Panc1 (cell line): ENCODE data around the gene GABRB1. TPM values are rescaled to one million over a fixed set of nuclear protein-coding genes. Genes with fewer than 3 reads are reported as not detected.

ENCODE experiments used
- ATAC-seq: fragments of 200-7000 bp; cut with Tn5 transposase; 2 replicates; pipeline ENCODE4 v1.9.1; 2020; ENCODE audit warnings: mild to moderate bottlenecking, moderate library complexity
- BruUV-seq: library from RNA; stranded (reverse); fragments of 400-500 nt; replicated peaks from 2 replicates; lab custom pipeline; 2021; lab: Mats Ljungman, UMichigan
- CTCF ChIA-PET: fragments of 300-600 bp; sonication (Branson Sonifier 250); formaldehyde crosslinking; loops from one replicate; lab custom pipeline; 2022; ENCODE audit warnings: antibody characterized with exemption; lab: Charles Lee
- POLR2A ChIA-PET: fragments of 300-600 bp; sonication (Branson Sonifier 250); formaldehyde crosslinking; loops from one replicate; lab custom pipeline; 2022; ENCODE audit warnings: antibody characterized with exemption; lab: Charles Lee
- DNase-seq: peaks from one replicate; pipeline ENCODE4 v3.0.0-alpha.2; 2010; ENCODE audit warnings: low read depth, low spot score
- H3K27ac ChIP-seq: 2 replicates; pipeline ENCODE4 v1.5.1; 2011; ENCODE audit warnings: mild to moderate bottlenecking, low read length, inconsistent platforms
- H3K27me3 ChIP-seq: fragments of 200-500 bp; sonication (Bioruptor generic); 2 replicates; pipeline ENCODE4 v1.6.0; 2014; ENCODE audit warnings: low read length, inconsistent platforms; ENCODE audit not compliant: control insufficient read depth, insufficient read depth
- H3K36me3 ChIP-seq: fragments of 200-500 bp; sonication (Bioruptor generic); 2 replicates; pipeline ENCODE4 v1.5.1; 2014; ENCODE audit warnings: inconsistent platforms, mild to moderate bottlenecking, low read length, moderate library complexity; ENCODE audit not compliant: control insufficient read depth, insufficient read depth
- H3K4me1 ChIP-seq: 2 replicates; pipeline ENCODE4 v1.5.1; 2011; ENCODE audit warnings: inconsistent platforms, mild to moderate bottlenecking, low read length, moderate library complexity; ENCODE audit not compliant: control insufficient read depth, insufficient read depth
- H3K4me3 ChIP-seq, 2 experiments: 2 replicates each; pipeline ENCODE4 v1.5.1; 2011 to 2012; ENCODE audit warnings: low read depth in 2 of 2, low read length in 2 of 2, mild to moderate bottlenecking in 2 of 2, inconsistent platforms in 1 of 2, moderate library complexity in 1 of 2
- H3K9me3 ChIP-seq: fragments of 200-500 bp; sonication (Bioruptor generic); 2 replicates; pipeline ENCODE4 v1.5.1; 2014; ENCODE audit warnings: low read depth, mild to moderate bottlenecking, inconsistent platforms, low read length, moderate library complexity; ENCODE audit not compliant: control insufficient read depth, insufficient read depth
- CTCF ChIP-seq: fragments of 450-650 bp; IDR thresholded peaks from 2 replicates; pipeline ENCODE4 v1.5.1; 2017; ENCODE audit warnings: mild to moderate bottlenecking
- POLR2AphosphoS5 ChIP-seq: IDR thresholded peaks from 2 replicates; pipeline ENCODE4 v1.6.1; 2012; ENCODE audit warnings: mild to moderate bottlenecking, low read depth, low read length, moderate library complexity
- REST ChIP-seq, 2 experiments: IDR thresholded peaks; 2 replicates each; pipeline ENCODE4 v1.6.1; 2011 to 2012; ENCODE audit warnings: low read depth in 2 of 2, control low read depth in 1 of 2, low read length in 1 of 2, mild to moderate bottlenecking in 1 of 2, moderate library complexity in 1 of 2; ENCODE audit not compliant: insufficient read depth in 1 of 2
- SIN3A ChIP-seq: IDR thresholded peaks from 2 replicates; pipeline ENCODE4 v1.6.1; 2012; ENCODE audit warnings: low read depth, mild to moderate bottlenecking, low read length, moderate library complexity, borderline replicate concordance; ENCODE audit not compliant: insufficient read depth
- TCF7L2 ChIP-seq: IDR thresholded peaks from 2 replicates; pipeline ENCODE4 v1.6.1; 2011; ENCODE audit warnings: mild to moderate bottlenecking, low read depth, low read length, inconsistent platforms
- in situ Hi-C: cut with HindIII; loops from 2 replicates; pipeline ENCODE4 v1.10.0; 2016; ENCODE audit warnings: low sequenced_read_pairs, low pct_unique_long_range_greater_than_20kb
- intact Hi-C: fragments of 100-400 bp; cut with micrococcal nuclease; formaldehyde crosslinking; loops from one replicate; pipeline ENCODE4 v1.10.0; 2022; ENCODE audit not compliant: unreplicated experiment
- total RNA-seq: library from RNA; stranded (reverse); gene quantifications from one replicate; pipeline ENCODE4 v1.2.1, GENCODE V29; 2021; ENCODE audit not compliant: unreplicated experiment

GABRB1 gene
- total RNA-seq, 1 experiment from 2014 or later = not detected

GRCh38 chr4:47382846-47383360 is 351.5 kb downstream of the GABRB1 start:
- Histone ChIP-seq H3K4me3 (no peak overlapping the region), H3K9me3 (no peaks in the 10 kb centered on the region), H3K27me3 (no peaks in the 10 kb centered on the region), H3K27ac (no peak overlapping the region), H3K4me1 (no peaks in the 10 kb centered on the region), H3K36me3 (no peaks in the 10 kb centered on the region)
- no peak for ATAC-seq
- no TSS peak for BruUV-seq
- in situ Hi-C loops (no loop called here), intact Hi-C loops (loop anchor here (10.0 kb wide), 1 partner anchor 528 kb away; no protein-coding TSS in a partner anchor)
- DNase-seq = no peak
- ChIA-PET CTCF (interaction anchor here (0.5 kb wide), 1 partner anchor 210 kb away, joined by 14 read pairs; no protein-coding TSS in a partner anchor), POLR2A (no interaction called here)
- TF ChIP-seq REST (IDR thresholded peaks at IDR 0.05; ENCODE audit: insufficient read depth in 1 of 2, low read depth in 2 of 2, low read length in 1 of 2) = no peak
- TF ChIP-seq TCF7L2 = no peak
- no peak for TF ChIP-seq POLR2AphosphoS5
- no peak for TF ChIP-seq CTCF
- no peak for TF ChIP-seq SIN3A

DNA sequence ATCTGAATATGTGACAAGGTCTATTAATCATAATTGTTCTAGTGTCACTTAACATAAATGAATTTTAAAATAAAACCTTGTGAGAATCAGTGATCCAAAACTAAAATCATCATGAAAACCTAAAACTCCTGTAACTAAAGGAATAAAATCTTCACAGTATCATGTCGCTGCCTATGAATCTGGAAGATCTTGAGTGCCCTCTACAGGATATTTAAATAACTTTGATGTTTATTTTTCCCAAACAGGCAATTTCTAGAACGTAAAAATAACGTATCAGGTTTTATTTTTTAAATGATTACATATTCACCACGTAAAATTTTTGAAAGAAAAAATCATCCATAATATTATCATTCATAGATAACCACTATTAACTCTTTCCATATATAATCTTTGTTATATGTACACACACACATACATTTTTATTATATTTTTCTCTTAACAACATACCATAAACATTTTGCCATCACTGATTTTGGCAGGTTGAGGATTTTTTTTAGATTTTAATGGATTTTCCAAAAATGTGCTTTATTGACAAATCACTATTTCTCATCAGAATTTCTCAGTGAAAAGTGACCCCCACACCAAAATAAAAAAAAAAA is 352.6 kb downstream of the GABRB1 start:
- no peak overlapping the region for H3K27ac ChIP-seq
- ChIA-PET CTCF (no interaction called here), POLR2A (no interaction called here)
- in situ Hi-C loops = no loop called here
- BruUV-seq = no TSS peak
- DNase-seq (no peak), ATAC-seq (no peak)
- no peaks in the 10 kb centered on the region for H3K27me3 ChIP-seq
- no peaks in the 10 kb centered on the region for H3K4me1 ChIP-seq
- no peaks in the 10 kb centered on the region for H3K9me3 ChIP-seq
- no peak for TF ChIP-seq SIN3A
- TF ChIP-seq TCF7L2 = no peak
- no peak for TF ChIP-seq POLR2AphosphoS5
- peak; percentile 49; the same call in 1 of the 2 replicates for TF ChIP-seq CTCF
- TF ChIP-seq REST (IDR thresholded peaks at IDR 0.05; ENCODE audit: insufficient read depth in 1 of 2, low read depth in 2 of 2, low read length in 1 of 2) = no peak
- intact Hi-C loops = loop anchor here (10.0 kb wide), 1 partner anchor 529 kb away; no protein-coding TSS in a partner anchor
- no peaks in the 10 kb centered on the region for H3K36me3 ChIP-seq
- H3K4me3 ChIP-seq = no peak overlapping the region
